Ishikawa (cell line): ENCODE results near the gene IGLL5.

ENCODE experiments used
- CEBPB ChIP-seq: IDR thresholded peaks from 2 replicates; pipeline ENCODE4 v1.6.1; 2012
- EP300 ChIP-seq: IDR thresholded peaks from 2 replicates; pipeline ENCODE4 v1.6.1; 2012; ENCODE audit warnings: borderline replicate concordance
- RAD21 ChIP-seq: IDR thresholded peaks from 2 replicates; pipeline ENCODE4 v1.6.1; 2012; ENCODE audit warnings: low read depth

DNA sequence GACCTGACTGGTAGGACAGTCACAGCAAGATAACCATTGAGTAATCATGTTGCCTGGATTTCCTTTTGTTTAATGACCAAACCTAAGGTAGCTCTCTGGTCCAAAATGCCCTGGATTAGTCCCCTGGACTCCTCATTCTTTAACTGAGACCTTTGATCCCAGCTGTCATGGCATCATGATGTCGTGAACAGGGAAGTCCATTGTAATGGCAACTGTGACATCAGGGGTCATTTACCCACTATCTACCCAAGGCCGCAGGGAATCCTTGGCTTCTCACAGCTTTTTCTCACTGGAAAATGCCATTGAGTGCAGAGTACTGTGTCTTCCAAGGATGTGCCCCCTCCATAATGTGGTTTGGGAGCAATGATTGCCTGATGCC, 29.1 kb upstream of the IGLL5 start:
- no peak for TF ChIP-seq RAD21
- no peak for TF ChIP-seq CEBPB
- no peak for TF ChIP-seq EP300
